ENCODE data around the gene XYLT1.

XYLT1 gene

DNA sequence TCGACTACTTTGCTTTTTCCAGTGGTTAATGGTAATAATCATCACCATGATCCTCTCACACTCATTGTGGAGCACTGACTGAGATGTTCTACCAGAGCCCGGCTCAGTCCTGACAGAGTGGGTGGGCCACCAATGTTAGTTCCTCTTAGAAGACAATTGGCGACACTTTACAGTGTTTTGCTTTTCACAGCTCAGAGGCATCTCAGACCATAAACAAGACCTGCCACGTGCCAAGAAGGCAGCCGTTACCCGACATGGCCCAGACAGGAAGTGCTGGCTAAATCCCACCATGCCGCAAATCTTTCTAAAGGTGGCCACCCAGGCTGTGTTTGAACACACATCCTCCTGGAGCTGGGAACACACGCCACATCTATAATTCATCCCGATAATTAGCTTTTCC, 103.7 kb downstream of the XYLT1 start:
- ChIA-PET CTCF (interaction anchor here (0.6 kb wide), 1 partner anchor 781 kb away, joined by 3 read pairs; no protein-coding TSS in a partner anchor), POLR2A (ENCODE audit: low non-redundant PET) (no interaction called here)
- no peak overlapping the region for H3K27ac ChIP-seq
- TF ChIP-seq, protein P1, sequence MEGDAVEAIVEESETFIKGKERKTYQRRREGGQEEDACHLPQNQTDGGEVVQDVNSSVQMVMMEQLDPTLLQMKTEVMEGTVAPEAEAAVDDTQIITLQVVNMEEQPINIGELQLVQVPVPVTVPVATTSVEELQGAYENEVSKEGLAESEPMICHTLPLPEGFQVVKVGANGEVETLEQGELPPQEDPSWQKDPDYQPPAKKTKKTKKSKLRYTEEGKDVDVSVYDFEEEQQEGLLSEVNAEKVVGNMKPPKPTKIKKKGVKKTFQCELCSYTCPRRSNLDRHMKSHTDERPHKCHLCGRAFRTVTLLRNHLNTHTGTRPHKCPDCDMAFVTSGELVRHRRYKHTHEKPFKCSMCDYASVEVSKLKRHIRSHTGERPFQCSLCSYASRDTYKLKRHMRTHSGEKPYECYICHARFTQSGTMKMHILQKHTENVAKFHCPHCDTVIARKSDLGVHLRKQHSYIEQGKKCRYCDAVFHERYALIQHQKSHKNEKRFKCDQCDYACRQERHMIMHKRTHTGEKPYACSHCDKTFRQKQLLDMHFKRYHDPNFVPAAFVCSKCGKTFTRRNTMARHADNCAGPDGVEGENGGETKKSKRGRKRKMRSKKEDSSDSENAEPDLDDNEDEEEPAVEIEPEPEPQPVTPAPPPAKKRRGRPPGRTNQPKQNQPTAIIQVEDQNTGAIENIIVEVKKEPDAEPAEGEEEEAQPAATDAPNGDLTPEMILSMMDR (conservative IDR thresholded peaks at IDR 0.05; ENCODE audit: low read depth): no peak
- no peak for DNase-seq (ENCODE audit: low spot score)

DNA sequence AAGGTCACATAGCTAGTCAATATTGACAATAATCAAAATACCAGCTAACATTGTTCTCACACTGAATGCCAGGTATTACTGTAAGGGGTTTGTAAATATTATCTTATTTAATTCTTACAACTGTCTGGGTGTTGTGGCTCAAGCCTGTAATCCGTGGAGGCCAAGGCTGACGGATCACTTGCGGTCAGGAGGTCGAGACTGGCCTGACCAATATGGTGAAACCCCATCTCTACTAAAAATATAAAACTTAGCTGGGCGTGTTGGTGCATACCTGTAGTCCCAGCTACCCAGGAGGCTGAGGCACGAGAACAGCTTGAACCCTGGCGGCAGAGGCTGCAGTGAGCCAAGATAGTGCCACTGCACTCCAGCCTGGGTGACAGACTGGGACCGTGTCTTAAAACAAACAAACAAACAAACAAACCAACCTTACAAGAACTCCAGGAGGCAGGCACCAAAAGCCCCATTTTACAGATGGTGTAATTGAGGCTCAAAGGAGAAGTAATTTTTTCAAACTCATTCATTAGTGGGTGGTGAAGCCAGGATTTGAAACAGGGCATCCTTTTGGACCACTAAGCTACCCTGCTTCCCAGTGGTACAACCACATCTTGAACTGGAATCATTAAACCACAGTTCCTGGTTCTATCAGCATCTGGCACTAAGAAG, 104.3 kb downstream of the XYLT1 start:
- CTCF ChIA-PET: no interaction called here
- TF ChIP-seq, protein P1 (conservative IDR thresholded peaks at IDR 0.05; ENCODE audit: low read depth): no peak
- POLR2A ChIA-PET (ENCODE audit: low non-redundant PET): no interaction called here
- no peak overlapping the region for H3K27ac ChIP-seq
- no peak for DNase-seq (ENCODE audit: low spot score)

- POLR2A ChIA-PET (ENCODE audit: low non-redundant PET): no interaction called here
- no peak overlapping the region for H3K27ac ChIP-seq
- CTCF ChIA-PET: no interaction called here
- no peak for DNase-seq (ENCODE audit: low spot score)
- TF ChIP-seq, protein P1 (conservative IDR thresholded peaks at IDR 0.05; ENCODE audit: low read depth): no peak
Observed at GRCh38 chr16:17365591-17366298, 105.0 kb downstream of the XYLT1 start.

GRCh38 chr16:17365211-17365541, 105.6 kb downstream of the XYLT1 start:
- TF ChIP-seq, protein P1 (conservative IDR thresholded peaks at IDR 0.05; ENCODE audit: low read depth): no peak
- no peak overlapping the region for H3K27ac ChIP-seq
- ChIA-PET POLR2A (ENCODE audit: low non-redundant PET) (no interaction called here), CTCF (no interaction called here)
- DNase-seq (ENCODE audit: low spot score): no peak

DNA sequence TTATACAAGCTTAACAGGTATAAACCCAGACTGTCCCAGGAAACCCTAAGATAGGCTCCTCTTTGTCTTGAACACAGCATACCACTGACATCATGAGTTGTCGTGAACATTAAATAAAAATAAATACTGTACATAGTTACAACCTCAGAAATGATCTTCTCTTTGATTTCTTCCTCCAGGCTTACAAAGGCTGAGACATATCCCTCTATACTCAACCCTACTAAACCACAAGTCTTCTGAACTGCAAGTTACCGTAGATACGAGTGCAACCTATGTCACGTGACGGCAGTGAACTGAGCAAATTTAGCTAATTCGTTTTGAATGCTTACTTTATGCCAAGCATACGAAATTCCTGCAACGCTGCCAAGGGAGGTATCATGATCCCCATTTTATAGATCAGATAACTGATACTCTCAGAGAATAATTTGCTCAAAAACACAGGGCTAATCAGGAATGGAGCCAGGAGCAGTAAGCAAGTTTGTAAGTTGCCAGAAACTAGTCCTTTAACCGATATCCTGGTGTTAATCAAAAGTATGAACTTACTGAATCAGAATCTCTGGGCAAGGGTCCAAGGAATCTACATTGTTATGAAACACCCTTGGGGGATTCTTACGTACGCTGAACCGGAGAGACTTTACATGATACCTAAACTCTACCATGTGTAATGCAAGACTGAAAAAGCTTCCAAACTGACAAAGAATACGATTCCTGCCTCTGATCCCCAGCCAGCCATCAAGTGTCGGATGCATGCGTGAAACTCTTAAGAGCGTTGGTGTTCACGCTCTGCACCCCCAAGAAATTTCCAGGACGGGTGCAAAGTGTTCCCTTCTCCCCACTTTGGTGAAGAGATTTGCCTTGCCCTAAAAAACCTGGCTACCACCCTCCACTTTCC, 106.2 kb downstream of the XYLT1 start:
- TF ChIP-seq, protein P1 (conservative IDR thresholded peaks at IDR 0.05; ENCODE audit: low read depth): no peak
- CTCF ChIA-PET: no interaction called here
- POLR2A ChIA-PET (ENCODE audit: low non-redundant PET): no interaction called here
- no peak overlapping the region for H3K27ac ChIP-seq
- DNase-seq (ENCODE audit: low spot score): peak; percentile 6

DNA sequence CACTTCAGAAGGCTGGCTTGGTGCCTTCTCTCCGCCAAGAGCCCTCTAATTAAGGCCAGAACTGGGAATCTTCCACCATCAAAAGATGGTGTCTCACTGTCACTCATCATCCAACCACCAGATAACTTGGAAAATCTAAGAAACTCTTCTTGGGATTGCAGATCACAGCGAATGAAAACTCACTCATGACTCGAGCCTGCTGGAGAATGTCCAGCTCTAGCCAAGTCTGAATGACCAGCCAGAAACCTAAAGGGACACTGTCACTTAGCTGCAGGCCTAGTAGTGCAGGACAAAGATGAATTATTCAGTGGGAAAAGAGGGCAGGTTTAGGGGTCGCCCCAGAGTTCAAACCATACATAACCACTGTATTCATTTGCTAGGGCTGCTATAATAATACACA, 107.8 kb downstream of the XYLT1 start:
- ChIA-PET POLR2A (ENCODE audit: low non-redundant PET) (no interaction called here), CTCF (no interaction called here)
- DNase-seq (ENCODE audit: low spot score): no peak
- no peak overlapping the region for H3K27ac ChIP-seq
- TF ChIP-seq, protein P1 (conservative IDR thresholded peaks at IDR 0.05; ENCODE audit: low read depth): no peak
